Neural progenitor cell (in vitro differentiated cells): Measurements from ENCODE around the gene SCAANT1. TPM values are rescaled to one million over a fixed set of nuclear protein-coding genes. Genes with fewer than 3 reads are reported as not detected.

Experiments
- DNase-seq: peaks from one replicate; pipeline ENCODE4 v3.0.0-alpha.2; 2016; ENCODE audit warnings: low spot score
- H2AFZ ChIP-seq: fragments of 200-600 bp; sonication (generic); replicated peaks from 2 replicates; pipeline ENCODE4 v1.6.1; 2016; ENCODE audit warnings: antibody characterized with exemption
- H3F3A ChIP-seq: fragments of 200-600 bp; sonication (generic); 2 replicates; pipeline ENCODE4 v1.6.1; 2016; ENCODE audit warnings: antibody characterized with exemption, low read depth
- H3K27ac ChIP-seq: fragments of 200-600 bp; sonication (generic); 2 replicates; pipeline ENCODE4 v1.5.1; 2016; ENCODE audit warnings: mild to moderate bottlenecking
- H3K27me3 ChIP-seq: fragments of 200-600 bp; sonication (generic); 2 replicates; pipeline ENCODE4 v1.6.1; 2016; ENCODE audit warnings: mild to moderate bottlenecking, moderate library complexity
- H3K36me3 ChIP-seq: fragments of 200-600 bp; sonication (generic); 2 replicates; pipeline ENCODE4 v1.5.1; 2016
- H3K4me1 ChIP-seq: fragments of 200-600 bp; sonication (generic); 2 replicates; pipeline ENCODE4 v1.6.1; 2016; ENCODE audit warnings: mixed run types
- H3K4me2 ChIP-seq: fragments of 200-600 bp; sonication (generic); 2 replicates; pipeline ENCODE4 v1.6.1; 2016
- H3K4me3 ChIP-seq: fragments of 200-600 bp; sonication (generic); 2 replicates; pipeline ENCODE4 v1.5.1; 2016
- H3K79me2 ChIP-seq: fragments of 200-600 bp; sonication (generic); 2 replicates; pipeline ENCODE4 v1.6.1; 2016; ENCODE audit warnings: low read depth
- H3K9ac ChIP-seq: fragments of 200-600 bp; sonication (generic); 2 replicates; pipeline ENCODE4 v1.6.1; 2016
- H3K9me3 ChIP-seq: fragments of 200-600 bp; sonication (generic); 2 replicates; pipeline ENCODE4 v1.5.1; 2016; ENCODE audit warnings: low read depth
- H4K20me1 ChIP-seq: fragments of 200-600 bp; sonication (generic); 2 replicates; pipeline ENCODE4 v1.6.1; 2016; ENCODE audit warnings: low read depth
- H3K27ac Mint-ChIP-seq: 3 replicates; pipeline ENCODE4 v1.8.0; 2021; ENCODE audit warnings: mixed read lengths
- H3K27me3 Mint-ChIP-seq: 2 replicates; pipeline ENCODE4 v1.8.0; 2022; ENCODE audit warnings: low read depth, mild to moderate bottlenecking, inconsistent platforms, moderate library complexity, mixed read lengths; ENCODE audit not compliant: insufficient read depth
- H3K36me3 Mint-ChIP-seq: 3 replicates; pipeline ENCODE4 v1.8.0; 2021; ENCODE audit warnings: mixed read lengths
- H3K4me1 Mint-ChIP-seq: 3 replicates; pipeline ENCODE4 v1.8.0; 2021; ENCODE audit warnings: mixed read lengths
- H3K4me3 Mint-ChIP-seq: 3 replicates; pipeline ENCODE4 v1.8.0; 2021; ENCODE audit warnings: mild to moderate bottlenecking, moderate library complexity, mixed read lengths
- H3K9me3 Mint-ChIP-seq: 3 replicates; pipeline ENCODE4 v1.8.0; 2020; ENCODE audit warnings: mixed read lengths
- EZH2 ChIP-seq: fragments of 200-600 bp; sonication (generic); IDR thresholded peaks from 2 replicates; pipeline ENCODE4 v1.6.1; 2017; ENCODE audit warnings: antibody characterized with exemption, mild to moderate bottlenecking, moderate library complexity
- EZH2phosphoT487 ChIP-seq: fragments of 200-600 bp; sonication (generic); IDR thresholded peaks from 2 replicates; pipeline ENCODE4 v1.6.1; 2017; ENCODE audit warnings: antibody characterized with exemption
- total RNA-seq: library from RNA; depleted of rRNA; stranded (reverse); fragments of >200 nt; gene quantifications from 2 replicates; pipeline ENCODE4 v1.2.3, GENCODE V29; 2015; ENCODE audit warnings: low replicate concordance
- TF ChIP-seq, protein P1 (sequence below): fragments of 200-600 bp; sonication (generic); IDR thresholded peaks from 2 replicates; pipeline ENCODE4 v1.5.1; 2017; ENCODE audit warnings: antibody characterized with exemption, mild to moderate bottlenecking

SCAANT1 gene
- total RNA-seq, 1 donor from 2014 or later = not detected

- no peak overlapping the region for H3K27ac ChIP-seq
- no peak overlapping the region for H3K27ac Mint-ChIP-seq
- DNase-seq = no peak
These were observed 12.2 kb downstream of the SCAANT1 start for GRCh38 chr3:63900010-63900409.

GRCh38 chr3:63896332-63897030 is 15.7 kb downstream of the SCAANT1 start:
- no peak overlapping the region for H3K4me3 Mint-ChIP-seq
- peaks cover 17% of the 10 kb centered on the region for H3K4me1 ChIP-seq
- H3K27ac Mint-ChIP-seq = no peak overlapping the region
- H3K27me3 Mint-ChIP-seq = peaks cover 2% of the 10 kb centered on the region
- peaks cover 7% of the 10 kb centered on the region for H3K4me1 Mint-ChIP-seq
- no peaks in the 10 kb centered on the region for H3K9me3 Mint-ChIP-seq
- no peaks in the 10 kb centered on the region for H3K27me3 ChIP-seq
- no peak overlapping the region for H3K9ac ChIP-seq
- peaks cover 4% of the 10 kb centered on the region for H4K20me1 ChIP-seq
- H3K79me2 ChIP-seq = peaks cover 27% of the 10 kb centered on the region
- H3K4me2 ChIP-seq = no peak overlapping the region
- no peaks in the 10 kb centered on the region for H3K9me3 ChIP-seq
- no peaks in the 10 kb centered on the region for H3F3A ChIP-seq
- TF ChIP-seq EZH2phosphoT487 (no peak), EZH2 (no peak)
- TF ChIP-seq, protein P1, sequence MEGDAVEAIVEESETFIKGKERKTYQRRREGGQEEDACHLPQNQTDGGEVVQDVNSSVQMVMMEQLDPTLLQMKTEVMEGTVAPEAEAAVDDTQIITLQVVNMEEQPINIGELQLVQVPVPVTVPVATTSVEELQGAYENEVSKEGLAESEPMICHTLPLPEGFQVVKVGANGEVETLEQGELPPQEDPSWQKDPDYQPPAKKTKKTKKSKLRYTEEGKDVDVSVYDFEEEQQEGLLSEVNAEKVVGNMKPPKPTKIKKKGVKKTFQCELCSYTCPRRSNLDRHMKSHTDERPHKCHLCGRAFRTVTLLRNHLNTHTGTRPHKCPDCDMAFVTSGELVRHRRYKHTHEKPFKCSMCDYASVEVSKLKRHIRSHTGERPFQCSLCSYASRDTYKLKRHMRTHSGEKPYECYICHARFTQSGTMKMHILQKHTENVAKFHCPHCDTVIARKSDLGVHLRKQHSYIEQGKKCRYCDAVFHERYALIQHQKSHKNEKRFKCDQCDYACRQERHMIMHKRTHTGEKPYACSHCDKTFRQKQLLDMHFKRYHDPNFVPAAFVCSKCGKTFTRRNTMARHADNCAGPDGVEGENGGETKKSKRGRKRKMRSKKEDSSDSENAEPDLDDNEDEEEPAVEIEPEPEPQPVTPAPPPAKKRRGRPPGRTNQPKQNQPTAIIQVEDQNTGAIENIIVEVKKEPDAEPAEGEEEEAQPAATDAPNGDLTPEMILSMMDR = no peak
- no peaks in the 10 kb centered on the region for H3K36me3 ChIP-seq
- no peak overlapping the region for H3K4me3 ChIP-seq
- H3K36me3 Mint-ChIP-seq = peaks cover 12% of the 10 kb centered on the region
- no peak for DNase-seq
- H2AFZ ChIP-seq = no peak overlapping the region
- H3K27ac ChIP-seq = no peak overlapping the region

More at GRCh38 chr3:63900010-63900409, 12.2 kb downstream of the SCAANT1 start:
- no peaks in the 10 kb centered on the region for H3F3A ChIP-seq
- H3K36me3 Mint-ChIP-seq = peaks cover 10% of the 10 kb centered on the region
- H3K27me3 Mint-ChIP-seq = peaks cover 2% of the 10 kb centered on the region
- H3K9me3 Mint-ChIP-seq = no peaks in the 10 kb centered on the region
- H4K20me1 ChIP-seq = no peaks in the 10 kb centered on the region
- no peak overlapping the region for H3K4me2 ChIP-seq
- no peaks in the 10 kb centered on the region for H3K36me3 ChIP-seq
- peaks cover 10% of the 10 kb centered on the region for H3K4me1 ChIP-seq
- TF ChIP-seq EZH2 = no peak
- TF ChIP-seq, protein P1 = no peak
- no peak overlapping the region for H2AFZ ChIP-seq
- peaks cover 3% of the 10 kb centered on the region for H3K4me1 Mint-ChIP-seq
- peaks cover 33% of the 10 kb centered on the region for H3K79me2 ChIP-seq
- no peaks in the 10 kb centered on the region for H3K9me3 ChIP-seq
- no peak overlapping the region for H3K4me3 Mint-ChIP-seq
- H3K4me3 ChIP-seq = no peak overlapping the region
- H3K27me3 ChIP-seq = no peaks in the 10 kb centered on the region
- H3K9ac ChIP-seq = no peak overlapping the region

- DNase-seq = no peak
- Mint-ChIP-seq H3K36me3 (peaks cover 11% of the 10 kb centered on the region), H3K4me1 (peaks cover 7% of the 10 kb centered on the region), H3K27me3 (peaks cover 2% of the 10 kb centered on the region), H3K9me3 (no peaks in the 10 kb centered on the region), H3K27ac (no peak overlapping the region), H3K4me3 (no peak overlapping the region)
- no peak overlapping the region for H3K27ac ChIP-seq
- H3K4me1 ChIP-seq = peaks cover 17% of the 10 kb centered on the region
- no peak overlapping the region for H3K4me3 ChIP-seq
- H2AFZ ChIP-seq = no peak overlapping the region
- H3K9ac ChIP-seq = no peak overlapping the region
- no peaks in the 10 kb centered on the region for H3K36me3 ChIP-seq
- H4K20me1 ChIP-seq = peaks cover 4% of the 10 kb centered on the region
- no peaks in the 10 kb centered on the region for H3K27me3 ChIP-seq
- no peaks in the 10 kb centered on the region for H3K9me3 ChIP-seq
- TF ChIP-seq EZH2 (no peak), EZH2phosphoT487 (no peak)
- TF ChIP-seq, protein P1 = no peak
- H3K4me2 ChIP-seq = no peak overlapping the region
- no peaks in the 10 kb centered on the region for H3F3A ChIP-seq
- H3K79me2 ChIP-seq = peaks cover 27% of the 10 kb centered on the region
These were observed 16.6 kb downstream of the SCAANT1 start for GRCh38 chr3:63895422-63896189.
